NCI-H345 (cell line): ENCODE results near the gene ANKFN1.

Experiments used
- DNase-seq: peaks from one replicate; lab custom pipeline; 2025; lab: John Stamatoyannopoulos, UW

Gene ANKFN1, protein sequence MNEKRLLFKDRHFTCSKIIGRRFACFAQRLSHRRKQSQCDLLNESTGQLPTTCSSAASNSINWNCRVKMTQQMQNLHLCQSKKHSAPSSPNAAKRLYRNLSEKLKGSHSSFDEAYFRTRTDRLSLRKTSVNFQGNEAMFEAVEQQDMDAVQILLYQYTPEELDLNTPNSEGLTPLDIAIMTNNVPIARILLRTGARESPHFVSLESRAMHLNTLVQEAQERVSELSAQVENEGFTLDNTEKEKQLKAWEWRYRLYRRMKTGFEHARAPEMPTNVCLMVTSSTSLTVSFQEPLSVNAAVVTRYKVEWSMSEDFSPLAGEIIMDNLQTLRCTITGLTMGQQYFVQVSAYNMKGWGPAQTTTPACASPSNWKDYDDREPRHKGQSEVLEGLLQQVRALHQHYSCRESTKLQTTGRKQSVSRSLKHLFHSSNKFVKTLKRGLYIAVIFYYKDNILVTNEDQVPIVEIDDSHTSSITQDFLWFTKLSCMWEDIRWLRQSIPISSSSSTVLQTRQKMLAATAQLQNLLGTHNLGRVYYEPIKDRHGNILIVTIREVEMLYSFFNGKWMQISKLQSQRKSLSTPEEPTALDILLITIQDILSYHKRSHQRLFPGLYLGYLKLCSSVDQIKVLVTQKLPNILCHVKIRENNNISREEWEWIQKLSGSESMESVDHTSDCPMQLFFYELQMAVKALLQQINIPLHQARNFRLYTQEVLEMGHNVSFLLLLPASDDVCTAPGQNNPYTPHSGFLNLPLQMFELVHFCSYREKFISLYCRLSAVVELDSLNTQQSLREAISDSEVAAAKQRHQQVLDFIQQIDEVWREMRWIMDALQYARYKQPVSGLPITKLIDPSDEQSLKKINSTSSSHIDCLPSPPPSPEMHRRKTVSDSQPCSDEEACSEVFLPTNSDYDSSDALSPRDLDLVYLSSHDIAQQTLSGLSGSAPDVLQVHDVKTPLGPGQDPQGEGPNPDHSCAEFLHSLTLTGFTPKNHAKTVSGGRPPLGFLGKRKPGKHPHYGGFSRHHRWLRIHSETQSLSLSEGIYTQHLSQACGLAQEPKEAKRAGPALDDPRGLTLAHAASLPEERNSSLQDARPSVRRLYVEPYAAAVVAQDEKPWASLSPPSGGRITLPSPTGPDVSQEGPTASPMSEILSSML

DNA sequence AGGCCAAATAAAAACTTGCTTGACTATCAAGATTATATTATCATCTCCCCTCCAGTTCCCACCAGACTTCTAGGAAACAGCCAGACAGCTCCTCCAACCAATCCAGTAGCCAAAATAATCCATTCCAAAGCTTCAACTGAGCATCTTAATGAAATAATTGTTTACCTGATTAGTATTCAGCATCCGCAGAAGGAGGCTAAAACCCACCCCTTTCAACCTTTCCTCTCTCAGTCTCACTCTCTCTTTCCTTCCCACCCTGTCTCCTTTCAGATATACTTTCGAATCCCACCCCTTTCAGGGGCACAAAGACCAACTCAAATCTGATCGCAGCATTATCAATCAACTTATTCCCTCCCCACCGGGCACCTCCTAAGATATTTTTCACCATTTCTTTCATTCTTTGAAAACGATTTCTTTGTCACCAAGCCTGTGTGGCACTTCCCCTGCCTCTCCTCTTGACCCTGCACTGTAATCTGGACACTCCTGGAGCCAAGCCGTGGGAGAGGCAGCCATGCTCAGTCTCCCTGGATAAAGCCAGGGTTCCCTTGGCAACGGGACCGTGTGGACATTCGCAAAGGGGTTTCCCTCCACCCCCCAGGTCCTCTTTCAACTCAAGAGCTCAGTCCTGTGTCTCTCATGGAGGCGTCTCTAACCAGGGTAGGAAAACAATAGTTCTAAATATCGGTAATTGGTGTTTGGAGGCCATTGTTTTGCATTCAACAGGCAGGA lies at the start of gene ANKFN1:
ANKFN1 (plus strand) TSS at position 602 of the 729 bp plus-strand sequence. CDS start 59,193 bp downstream, outside the sequence.
- no peak for DNase-seq

DNA sequence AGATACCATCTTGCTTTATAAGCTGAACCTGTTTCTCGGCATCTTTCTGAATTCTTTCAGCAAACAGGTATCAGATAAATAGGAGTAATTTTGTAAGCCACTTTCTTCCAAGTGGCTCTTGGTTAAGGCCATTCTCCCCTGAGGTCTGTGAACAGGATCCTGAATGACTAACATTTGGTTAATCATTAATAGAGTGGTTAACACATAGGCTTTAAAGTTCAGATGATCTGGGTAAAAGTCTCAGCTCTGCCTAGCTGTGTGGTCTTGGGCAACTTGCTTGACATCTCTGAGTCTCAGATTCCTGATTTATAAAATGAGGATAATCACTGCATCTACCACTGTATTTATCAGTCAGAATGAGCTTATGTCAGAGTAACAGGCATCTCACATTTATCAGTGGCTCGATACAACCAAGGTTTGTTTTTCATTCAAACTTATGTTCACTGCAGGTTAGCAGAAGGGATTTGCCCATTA lies 44.4 kb upstream of the ANKFN1 start:
- DNase-seq: no peak

DNA sequence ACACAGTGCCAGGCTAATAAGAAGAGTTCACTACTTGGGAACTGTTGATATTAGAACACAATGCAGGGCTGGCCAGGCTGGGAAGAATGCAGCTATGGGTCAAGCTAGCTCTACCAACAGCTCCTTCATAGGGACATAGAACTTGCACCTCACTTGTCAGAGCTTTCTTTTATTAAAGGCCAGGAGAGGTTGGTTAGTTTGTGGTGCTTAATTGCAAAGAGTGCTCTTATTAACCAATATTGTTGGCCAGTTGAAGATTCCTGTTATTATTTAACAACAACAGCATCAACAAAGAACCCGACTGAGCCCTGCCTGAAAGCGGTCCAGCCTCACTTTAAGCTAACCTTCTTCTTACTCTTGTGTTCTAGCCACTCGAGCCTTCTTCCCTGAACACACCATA lies 43.4 kb upstream of the ANKFN1 start:
- no peak for DNase-seq

DNA sequence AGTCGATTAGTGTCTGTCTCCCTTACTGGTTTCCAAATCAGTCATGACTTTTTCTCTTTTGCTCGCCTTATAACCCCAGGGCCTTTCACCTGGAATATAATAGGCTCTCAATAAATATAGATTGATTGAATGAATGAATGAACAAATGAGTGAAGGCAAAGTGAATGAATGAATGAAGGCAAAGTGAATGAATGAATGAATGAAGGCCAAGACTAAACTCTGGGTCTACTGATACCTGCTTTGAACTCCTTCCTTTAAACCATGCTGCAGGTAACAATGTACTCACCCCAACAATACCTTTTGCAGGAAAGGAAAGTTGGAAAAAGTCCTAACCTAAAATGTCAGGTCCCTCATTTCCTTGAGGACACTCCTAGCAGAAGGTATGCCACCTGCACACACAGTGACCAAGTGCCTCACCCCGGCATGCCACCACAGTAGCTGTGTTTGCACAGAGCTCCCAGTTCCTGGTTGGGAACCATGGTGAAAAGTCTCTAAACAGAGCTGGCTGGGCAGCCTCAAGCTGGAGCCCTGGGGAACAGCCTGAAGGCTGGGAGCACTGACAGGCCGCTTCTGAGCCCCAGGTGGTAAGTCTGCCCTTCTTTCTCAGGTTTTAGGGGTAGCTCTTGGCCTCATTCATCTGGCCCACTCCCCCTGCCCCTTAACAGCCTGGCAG lies 42.7 kb upstream of the ANKFN1 start:
- no peak for DNase-seq

DNA sequence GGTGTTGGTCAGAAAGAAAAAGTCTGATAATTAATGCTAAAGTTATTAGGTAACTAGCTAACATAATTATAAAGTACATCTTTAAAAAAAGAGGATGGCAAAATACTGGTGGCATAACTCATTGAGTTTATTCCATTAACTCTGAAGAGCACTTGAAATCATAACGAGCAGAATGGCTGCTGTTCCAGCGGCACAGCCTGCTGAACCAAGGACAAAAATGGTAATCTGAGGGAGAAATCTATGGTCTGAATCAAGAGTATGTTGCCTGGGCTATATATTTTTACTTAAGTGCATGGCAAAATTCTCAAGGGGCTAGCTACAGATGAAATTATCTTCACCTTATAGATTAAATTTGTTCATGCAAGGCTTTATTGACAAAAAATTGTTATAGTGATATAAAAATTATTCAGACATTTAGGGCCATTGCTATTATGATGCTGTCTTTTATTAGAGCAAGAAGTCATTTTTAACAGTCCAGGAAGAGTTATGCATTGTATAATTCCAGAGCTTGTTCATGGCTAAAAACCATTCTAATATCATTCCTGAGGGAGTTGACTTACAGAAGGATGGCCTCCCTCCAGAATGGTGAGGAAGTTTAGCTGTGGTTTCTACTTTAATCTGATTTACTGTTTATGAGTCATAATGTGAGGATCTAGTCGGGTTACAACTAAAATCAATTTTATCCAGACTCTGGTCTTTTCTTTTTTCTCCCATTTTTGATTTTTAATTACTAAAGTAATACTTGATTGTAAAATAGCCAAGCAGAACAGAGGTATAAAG lies 41.4 kb upstream of the ANKFN1 start:
- DNase-seq: no peak

DNA sequence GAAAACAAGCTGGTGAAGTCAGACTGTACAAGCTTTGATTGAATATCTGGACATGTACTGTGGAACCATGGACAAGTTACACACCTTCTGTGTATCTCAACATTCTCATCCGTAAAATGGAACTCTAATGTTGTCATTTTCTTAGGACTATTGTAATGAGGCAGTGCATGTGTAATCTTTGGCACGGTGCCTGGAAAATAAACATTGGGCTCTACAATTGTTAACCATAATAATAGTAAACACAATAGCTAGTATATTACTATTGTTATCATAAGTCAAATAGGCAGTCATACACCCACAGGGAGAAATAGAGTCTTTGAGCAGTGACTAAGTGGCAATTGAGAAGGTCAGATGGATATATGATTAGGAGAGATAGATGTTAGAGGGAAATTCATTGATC lies 39.8 kb upstream of the ANKFN1 start:
- DNase-seq: no peak

DNA sequence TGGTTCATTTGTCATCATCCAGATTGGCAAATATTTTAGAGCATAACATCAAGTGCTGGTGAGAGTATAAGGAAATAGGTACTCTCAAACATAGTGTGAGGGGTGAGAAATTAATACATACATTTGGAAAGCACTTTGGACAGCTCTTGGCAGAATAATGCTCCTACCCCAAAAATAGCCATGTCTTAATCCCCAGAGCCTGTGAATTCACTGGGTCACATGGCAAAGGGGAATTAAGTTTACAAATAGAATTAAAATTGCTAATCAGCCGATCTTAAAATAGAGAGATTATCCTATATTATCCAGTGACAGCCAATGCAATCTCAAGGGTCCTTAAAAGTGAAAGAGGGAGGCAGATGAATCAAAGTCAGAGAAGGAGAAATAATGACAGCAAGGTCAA lies 38.8 kb upstream of the ANKFN1 start:
- DNase-seq: no peak

DNA sequence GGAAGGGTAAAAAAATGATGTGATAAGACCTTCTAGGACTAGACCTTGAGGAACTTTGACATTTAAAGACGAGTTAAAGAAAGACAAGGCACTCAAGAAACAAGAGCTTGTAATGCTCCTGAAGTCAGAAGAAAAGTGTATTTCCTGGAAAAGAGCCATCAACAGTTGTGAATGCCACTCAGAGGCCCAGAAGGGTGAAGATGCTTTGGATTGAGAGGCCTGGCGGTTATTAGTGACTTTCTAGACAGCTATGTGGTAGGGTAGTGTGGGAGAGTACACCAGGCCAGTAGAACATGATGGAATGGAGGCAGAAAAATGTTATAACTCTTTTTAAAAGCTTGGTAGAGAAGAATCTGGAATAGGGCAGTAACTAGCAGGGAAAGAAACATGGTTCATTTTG lies 34.1 kb upstream of the ANKFN1 start:
- DNase-seq: no peak

DNA sequence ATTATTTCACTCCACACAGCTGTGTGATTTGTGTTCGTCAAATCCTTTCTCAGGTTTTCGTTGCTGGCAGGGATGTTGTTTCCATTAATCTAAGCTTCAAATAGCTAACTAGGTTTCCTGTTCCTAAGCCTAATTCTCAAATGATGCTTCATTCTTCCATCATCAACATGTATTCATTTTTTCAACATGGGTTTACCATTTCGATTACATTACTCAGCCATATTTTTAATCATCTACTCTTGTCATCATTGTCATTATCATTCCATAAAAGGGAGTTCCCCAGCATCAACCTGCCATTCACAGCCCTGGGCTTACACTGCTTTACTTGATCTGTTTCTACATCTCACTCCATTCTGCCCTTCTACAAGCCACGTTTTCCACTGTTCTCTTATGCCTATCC lies 33.3 kb upstream of the ANKFN1 start:
- DNase-seq: no peak

DNA sequence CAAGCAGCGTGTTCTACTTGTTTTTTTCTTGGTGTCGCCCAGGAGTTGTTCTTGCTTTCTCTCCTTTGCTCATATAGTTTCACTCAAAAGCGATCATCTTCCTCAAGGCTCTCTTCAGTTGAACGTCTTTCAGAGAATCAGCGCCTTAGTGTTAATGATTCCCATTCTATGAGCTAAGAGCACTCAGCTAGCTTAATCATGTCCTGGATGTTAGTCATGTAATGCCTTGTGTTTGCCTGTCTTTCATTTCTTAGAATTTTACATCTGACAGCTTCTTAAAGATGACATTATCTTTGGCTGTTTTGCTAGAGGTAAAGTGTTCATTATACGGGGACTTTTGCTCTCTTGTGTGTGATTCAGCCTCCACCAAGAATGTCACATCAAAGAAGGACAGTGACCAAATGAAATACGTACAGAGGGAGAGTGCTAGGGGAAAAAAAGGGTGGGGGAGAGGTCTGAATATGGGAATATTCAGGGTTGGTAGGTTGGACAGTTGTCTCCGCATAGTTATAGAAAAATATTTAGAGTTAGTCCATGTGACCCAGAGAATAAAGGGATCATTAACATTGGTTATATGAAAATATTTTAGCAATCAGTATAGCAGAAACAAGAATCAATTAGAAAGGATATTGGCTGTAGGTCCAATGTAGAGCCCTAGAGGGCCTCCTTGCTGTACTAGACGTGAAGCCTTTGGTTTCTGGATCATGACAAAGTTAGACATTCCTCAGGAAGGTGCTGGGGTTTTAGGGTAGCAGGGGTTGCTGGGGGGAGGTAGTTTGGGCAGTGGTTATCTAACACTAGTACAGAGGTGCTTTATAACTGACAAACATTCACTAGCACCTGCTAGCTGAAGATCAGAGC lies 31.9 kb upstream of the ANKFN1 start:
- no peak for DNase-seq

DNA sequence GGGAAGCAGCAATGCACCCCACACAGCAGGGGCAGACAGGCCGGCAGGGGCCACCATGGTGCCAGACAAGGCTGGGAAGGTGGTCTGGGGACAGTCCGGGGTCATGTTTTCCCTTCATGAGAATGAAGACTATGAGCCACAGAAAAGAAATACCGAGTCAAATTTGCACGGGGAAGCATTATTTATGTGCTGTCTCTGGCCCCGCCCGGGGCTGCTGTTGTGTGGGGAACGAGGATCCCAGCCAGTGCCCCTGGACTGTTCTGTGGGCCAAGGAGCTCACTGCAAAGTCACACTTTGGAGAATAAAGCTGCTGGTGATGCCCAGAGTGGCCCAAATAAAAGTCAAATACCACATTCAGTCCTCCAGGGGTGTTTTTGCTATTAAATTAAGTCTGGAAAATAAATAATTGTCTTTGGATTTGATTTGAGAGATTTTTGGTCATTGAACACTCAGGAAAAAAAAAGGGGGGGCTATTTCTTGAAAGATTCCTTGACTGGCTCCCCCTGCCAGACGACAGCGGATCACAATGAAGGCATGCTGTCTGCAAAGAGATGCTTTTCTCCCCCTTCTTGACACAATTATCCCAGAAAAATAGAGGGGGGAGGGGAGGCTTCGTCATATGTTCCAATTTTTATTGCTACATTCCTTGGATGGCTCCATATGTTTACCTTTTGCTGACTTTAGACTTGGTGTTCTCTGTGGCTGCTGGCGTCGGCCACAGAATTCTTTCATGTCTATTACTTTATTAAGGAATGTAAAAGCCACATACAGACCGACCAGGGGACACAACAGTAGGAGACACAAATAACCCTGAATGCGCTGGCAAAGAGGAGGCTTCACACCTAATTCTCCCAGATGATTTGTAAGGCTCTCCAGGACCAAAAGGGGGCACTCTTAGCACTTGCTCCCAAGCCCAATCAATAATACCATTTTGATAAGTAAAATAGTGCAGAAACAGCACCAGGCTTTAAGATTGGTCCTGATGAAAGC lies 27.1 kb upstream of the ANKFN1 start:
- DNase-seq: no peak

DNA sequence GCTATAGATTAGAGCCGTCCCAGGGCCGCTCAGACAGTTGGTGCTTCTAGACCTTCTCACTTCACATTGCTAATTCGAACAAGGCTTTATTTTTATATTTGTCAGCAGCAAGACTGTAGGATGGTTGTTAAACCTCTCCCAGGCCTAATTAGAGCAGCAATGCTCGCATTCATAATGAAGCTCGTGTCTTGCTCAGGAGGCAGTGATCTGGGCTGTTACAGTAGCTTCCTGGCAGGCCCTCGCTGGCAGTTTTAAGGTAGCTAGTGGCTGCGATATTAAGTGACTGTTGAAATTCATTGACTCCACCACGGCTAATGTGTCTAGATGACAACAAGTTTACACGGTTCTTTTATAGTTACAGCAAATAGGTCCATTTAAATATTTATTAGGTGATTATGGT lies 23.2 kb upstream of the ANKFN1 start:
- DNase-seq: no peak

DNA sequence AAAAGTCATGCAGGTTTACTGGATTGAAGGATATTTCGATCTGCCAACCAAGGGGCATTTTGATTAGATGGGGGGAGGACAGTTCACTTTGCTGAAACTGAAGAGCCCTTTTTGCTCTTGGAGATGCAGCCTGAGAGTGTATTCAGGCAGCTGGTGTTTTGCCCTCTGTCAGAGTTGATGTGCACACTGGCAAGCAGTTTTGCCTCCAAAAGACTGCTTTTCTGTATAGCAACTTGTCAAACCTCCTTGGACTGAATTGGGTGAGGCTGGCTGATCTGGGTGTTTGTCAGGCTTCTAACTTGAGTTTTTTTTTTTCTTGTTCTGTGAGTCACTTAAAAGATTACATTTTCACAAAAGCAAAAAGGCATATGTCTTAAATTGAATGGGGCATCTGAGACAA lies 22.6 kb upstream of the ANKFN1 start:
- DNase-seq: no peak

DNA sequence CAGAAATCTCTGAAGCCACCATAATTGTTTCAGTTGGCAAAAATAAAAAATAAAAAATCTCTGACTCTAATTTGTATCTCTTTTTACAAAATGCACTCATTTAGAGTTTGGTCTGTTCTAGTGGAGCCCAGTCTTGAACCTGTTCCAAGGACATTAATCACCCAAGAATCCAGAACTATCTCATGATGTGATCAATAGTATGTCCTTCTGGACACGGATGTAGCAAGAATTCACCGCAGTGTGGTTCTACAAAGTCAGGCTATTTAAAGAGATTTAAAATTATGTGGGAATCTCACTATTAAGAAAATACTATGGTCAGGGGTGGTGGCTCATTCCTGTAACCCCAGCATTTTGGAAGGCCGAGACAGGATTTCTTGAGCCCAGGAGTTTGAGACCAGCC lies 21.8 kb upstream of the ANKFN1 start:
- no peak for DNase-seq

DNA sequence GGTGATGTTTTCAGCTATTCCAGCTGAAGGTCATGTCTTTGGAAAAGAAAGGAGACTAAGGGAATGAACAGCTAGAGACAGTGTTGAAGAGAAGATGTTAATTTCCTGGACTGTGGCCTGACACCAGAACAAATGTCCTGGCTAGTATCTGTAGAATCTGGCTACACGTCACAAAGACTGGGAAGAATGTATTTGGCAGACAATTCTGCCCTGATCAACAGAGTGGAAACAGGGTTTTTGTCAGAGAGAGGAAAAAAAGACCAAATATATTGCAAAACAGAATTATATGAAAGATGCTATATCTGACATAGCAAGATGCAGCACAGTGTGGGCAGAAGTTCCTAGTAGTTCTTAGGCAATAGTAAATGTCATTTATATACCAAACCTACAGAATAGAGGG lies 17.0 kb upstream of the ANKFN1 start:
- no peak for DNase-seq

DNA sequence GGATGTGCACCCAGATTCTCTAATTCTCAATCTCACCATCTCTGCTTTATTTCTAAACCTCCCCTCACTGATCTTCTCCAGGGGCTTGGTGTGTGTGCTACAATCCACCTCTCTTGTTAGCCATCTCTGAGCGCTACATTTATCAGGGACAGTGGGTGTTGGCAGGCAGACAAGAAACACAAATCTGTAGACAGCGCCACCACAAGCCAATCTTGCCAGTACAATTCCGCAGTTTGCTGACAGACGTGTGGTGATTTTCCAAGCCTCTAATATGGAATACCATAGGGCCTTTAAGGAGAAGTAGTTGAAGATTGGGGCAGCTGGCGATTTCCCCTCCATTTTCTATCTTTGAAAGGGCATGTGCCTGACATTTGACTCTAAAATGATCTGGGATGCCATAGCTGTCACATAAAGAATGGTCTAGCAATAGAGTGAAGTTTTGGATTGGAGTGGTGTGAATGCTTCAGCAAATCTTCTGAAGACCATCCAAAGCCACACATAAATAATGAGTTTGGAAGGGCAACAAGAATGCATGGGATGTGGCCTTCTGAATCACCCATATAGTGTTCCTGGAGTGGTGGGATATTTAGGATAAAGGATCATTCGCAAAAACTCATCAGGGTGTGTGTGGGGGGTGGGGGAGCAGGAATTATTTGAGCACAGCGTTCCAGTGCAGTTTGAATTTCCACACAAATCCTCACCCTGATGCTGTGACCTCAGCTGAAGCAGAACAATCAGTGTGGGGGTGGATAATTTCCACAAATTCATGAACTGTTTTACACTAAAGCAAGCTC lies 12.0 kb upstream of the ANKFN1 start:
- no peak for DNase-seq

DNA sequence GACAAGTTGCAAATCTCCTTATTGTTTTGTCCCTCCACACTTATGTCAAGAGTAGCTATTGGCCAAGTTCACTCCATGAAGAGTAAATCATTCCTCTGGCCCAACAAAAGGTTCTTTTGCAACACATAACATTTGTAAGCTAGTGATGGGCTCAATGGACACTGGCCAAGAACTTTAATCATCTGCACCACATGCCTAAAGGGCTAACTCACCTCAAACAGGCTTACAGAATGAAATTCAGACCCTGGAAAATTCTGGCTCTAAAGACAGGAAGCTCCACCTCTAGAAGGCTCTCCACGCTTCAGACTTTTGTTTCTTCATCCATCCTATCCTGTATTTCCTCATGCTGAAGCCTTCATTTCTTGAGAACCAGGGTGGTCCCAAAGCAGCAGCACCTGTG lies 10.9 kb upstream of the ANKFN1 start:
- no peak for DNase-seq
